PC-9 (cell line): Measurements from ENCODE around the gene PDRG1. TPM values are rescaled to one million over a fixed set of nuclear protein-coding genes. Genes with fewer than 3 reads are reported as not detected.

Experiments
- BruUV-seq: library from RNA; stranded (reverse); fragments of 400-500 nt; replicated peaks from 2 replicates; lab custom pipeline; 2021; lab: Mats Ljungman, UMichigan
- CTCF ChIA-PET: fragments of 300-600 bp; sonication (Branson Sonifier 250); formaldehyde crosslinking; loops from one replicate; lab custom pipeline; 2022; ENCODE audit warnings: antibody characterized with exemption; lab: Charles Lee
- POLR2A ChIA-PET: fragments of 300-600 bp; sonication (Branson Sonifier 250); formaldehyde crosslinking; loops from one replicate; lab custom pipeline; 2022; ENCODE audit warnings: antibody characterized with exemption; ENCODE audit not compliant: unreplicated experiment; lab: Charles Lee
- DNase-seq, 2 experiments: peaks; one replicate each; pipeline versions ENCODE4 v3.0.0 to v3.0.0-alpha.2; 2015 to 2022; ENCODE audit warnings: mixed read lengths in 1 of 2
- H2AFZ ChIP-seq: fragments of 200-600 bp; sonication (generic); 2 replicates; pipeline ENCODE4 v1.8.1; 2017; ENCODE audit warnings: antibody characterized with exemption
- H3F3A ChIP-seq: fragments of 200-600 bp; sonication (generic); 2 replicates; pipeline ENCODE4 v1.8.1; 2017; ENCODE audit warnings: antibody characterized with exemption, mild to moderate bottlenecking, low read depth; ENCODE audit not compliant: insufficient read depth
- H3K27ac ChIP-seq: fragments of 200-600 bp; sonication (generic); 2 replicates; pipeline ENCODE4 v1.6.1; 2016; ENCODE audit warnings: mixed run types
- H3K27me3 ChIP-seq: fragments of 200-600 bp; sonication (generic); 2 replicates; pipeline ENCODE4 v1.6.1; 2016; ENCODE audit warnings: low read depth, mixed run types; ENCODE audit not compliant: insufficient read depth
- H3K36me3 ChIP-seq: fragments of 200-600 bp; sonication (generic); 2 replicates; pipeline ENCODE4 v1.6.1; 2016; ENCODE audit warnings: low read depth, mixed run types
- H3K4me1 ChIP-seq: fragments of 200-600 bp; sonication (generic); replicated peaks from 2 replicates; pipeline ENCODE4 v1.6.1; 2016; ENCODE audit warnings: mixed run types; ENCODE audit not compliant: insufficient read depth
- H3K4me2 ChIP-seq: fragments of 200-600 bp; sonication (generic); 2 replicates; pipeline ENCODE4 v1.6.1; 2017; ENCODE audit warnings: mixed run types
- H3K4me3 ChIP-seq: fragments of 200-600 bp; sonication (generic); 2 replicates; pipeline ENCODE4 v1.6.1; 2016; ENCODE audit warnings: mixed run types
- H3K79me2 ChIP-seq: fragments of 200-600 bp; sonication (generic); 2 replicates; pipeline ENCODE4 v1.6.1; 2017; ENCODE audit warnings: low read depth, mixed run types
- H3K9me2 ChIP-seq: fragments of 200-600 bp; sonication (generic); 2 replicates; pipeline ENCODE4 v1.8.1; 2017; ENCODE audit warnings: mild to moderate bottlenecking; ENCODE audit not compliant: insufficient read depth
- H3K9me3 ChIP-seq: fragments of 200-600 bp; sonication (generic); 2 replicates; pipeline ENCODE4 v1.8.1; 2016; ENCODE audit warnings: low read depth; ENCODE audit not compliant: insufficient read depth
- H4K20me1 ChIP-seq: fragments of 200-600 bp; sonication (generic); 2 replicates; pipeline ENCODE4 v1.8.1; 2017; ENCODE audit not compliant: insufficient read depth
- CTCF ChIP-seq: fragments of 200-600 bp; sonication (generic); conservative IDR thresholded peaks from 2 replicates; pipeline ENCODE4 v1.6.1; 2017; ENCODE audit warnings: mixed run types, antibody characterized with exemption, mild to moderate bottlenecking, moderate library complexity
- EZH2 ChIP-seq: fragments of 200-600 bp; sonication (generic); IDR thresholded peaks from 2 replicates; pipeline ENCODE4 v1.8.0; 2017; ENCODE audit warnings: antibody characterized with exemption, low read depth
- intact Hi-C: fragments of 100-400 bp; cut with micrococcal nuclease; formaldehyde crosslinking; loops from one replicate; pipeline ENCODE4 v1.10.0; 2022; ENCODE audit not compliant: unreplicated experiment
- total RNA-seq: library from RNA; stranded (reverse); gene quantifications from 2 replicates; pipeline ENCODE4 v1.2.3, GENCODE V29; 2021

The PDRG1 gene
- total RNA-seq, 1 experiment from 2014 or later, result 13.7 TPM

- ChIA-PET POLR2A (no interaction called here), CTCF (no interaction called here)
- Histone ChIP-seq H3K9me3 (no peaks in the 10 kb centered on the region), H2AFZ (no peak overlapping the region), H3K4me3 (no peak overlapping the region), H3K27me3 (peaks cover 4% of the 10 kb centered on the region; the same call in 1 of the 2 replicates), H3K9me2 (no peaks in the 10 kb centered on the region), H3K4me2 (no peak overlapping the region), H3K4me1 (no peaks in the 10 kb centered on the region), H3K36me3 (no peaks in the 10 kb centered on the region), H3F3A (no peaks in the 10 kb centered on the region), H3K27ac (no peak overlapping the region), H4K20me1 (no peaks in the 10 kb centered on the region), H3K79me2 (no peaks in the 10 kb centered on the region)
- BruUV-seq, result no TSS peak
- intact Hi-C loops, result no loop called here
- no peak for DNase-seq
- TF ChIP-seq EZH2 (no peak), CTCF (no peak)
Measured at GRCh38 chr20:31908424-31908823, 43.4 kb downstream of the PDRG1 start.

- Histone ChIP-seq H3K27me3 (peaks cover 4% of the 10 kb centered on the region; the same call in 1 of the 2 replicates), H2AFZ (no peak overlapping the region), H4K20me1 (no peaks in the 10 kb centered on the region), H3K79me2 (no peaks in the 10 kb centered on the region), H3K4me3 (no peak overlapping the region), H3K9me3 (no peaks in the 10 kb centered on the region), H3K27ac (no peak overlapping the region), H3K4me1 (no peaks in the 10 kb centered on the region), H3K4me2 (no peak overlapping the region), H3K36me3 (no peaks in the 10 kb centered on the region), H3F3A (no peaks in the 10 kb centered on the region), H3K9me2 (no peaks in the 10 kb centered on the region)
- BruUV-seq, result no TSS peak
- CTCF ChIA-PET, result no interaction called here
- TF ChIP-seq EZH2, result no peak
- TF ChIP-seq CTCF, result no peak
- no peak for DNase-seq
- POLR2A ChIA-PET, result no interaction called here
- intact Hi-C loops, result no loop called here
Measured at GRCh38 chr20:31908016-31908415, 43.8 kb downstream of the PDRG1 start.

- Histone ChIP-seq H3K4me1 (no peaks in the 10 kb centered on the region), H3K4me3 (no peak overlapping the region), H3K9me3 (no peaks in the 10 kb centered on the region), H2AFZ (no peak overlapping the region), H3F3A (no peaks in the 10 kb centered on the region), H3K9me2 (no peaks in the 10 kb centered on the region), H3K27me3 (peaks cover 6% of the 10 kb centered on the region; the same call in 1 of the 2 replicates), H3K79me2 (no peaks in the 10 kb centered on the region), H3K27ac (no peak overlapping the region), H3K36me3 (no peaks in the 10 kb centered on the region), H3K4me2 (no peak overlapping the region), H4K20me1 (no peaks in the 10 kb centered on the region)
- ChIA-PET POLR2A (no interaction called here), CTCF (interaction anchor here (0.7 kb wide), 1 partner anchor 73 kb away, joined by 3 read pairs; no protein-coding TSS in a partner anchor)
- no TSS peak for BruUV-seq
- DNase-seq, result no peak
- TF ChIP-seq EZH2 (no peak), CTCF (no peak)
- intact Hi-C loops, result no loop called here
Measured at GRCh38 chr20:31907046-31907445, 44.8 kb downstream of the PDRG1 start.
